Myometrial cell (primary cell): ENCODE results near the gene MEX3A. TPM values are rescaled to one million over a fixed set of nuclear protein-coding genes. Genes with fewer than 3 reads are reported as not detected.

Source experiments
- total RNA-seq: library from RNA; depleted of rRNA; stranded (reverse); fragments of >200 nt; gene quantifications from 2 replicates; pipeline ENCODE4 v1.2.3, GENCODE V29; 2015

MEX3A gene, protein sequence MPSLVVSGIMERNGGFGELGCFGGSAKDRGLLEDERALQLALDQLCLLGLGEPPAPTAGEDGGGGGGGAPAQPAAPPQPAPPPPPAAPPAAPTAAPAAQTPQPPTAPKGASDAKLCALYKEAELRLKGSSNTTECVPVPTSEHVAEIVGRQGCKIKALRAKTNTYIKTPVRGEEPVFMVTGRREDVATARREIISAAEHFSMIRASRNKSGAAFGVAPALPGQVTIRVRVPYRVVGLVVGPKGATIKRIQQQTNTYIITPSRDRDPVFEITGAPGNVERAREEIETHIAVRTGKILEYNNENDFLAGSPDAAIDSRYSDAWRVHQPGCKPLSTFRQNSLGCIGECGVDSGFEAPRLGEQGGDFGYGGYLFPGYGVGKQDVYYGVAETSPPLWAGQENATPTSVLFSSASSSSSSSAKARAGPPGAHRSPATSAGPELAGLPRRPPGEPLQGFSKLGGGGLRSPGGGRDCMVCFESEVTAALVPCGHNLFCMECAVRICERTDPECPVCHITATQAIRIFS
- total RNA-seq = 0.58 and 0.71 TPM in 2 replicates

DNA sequence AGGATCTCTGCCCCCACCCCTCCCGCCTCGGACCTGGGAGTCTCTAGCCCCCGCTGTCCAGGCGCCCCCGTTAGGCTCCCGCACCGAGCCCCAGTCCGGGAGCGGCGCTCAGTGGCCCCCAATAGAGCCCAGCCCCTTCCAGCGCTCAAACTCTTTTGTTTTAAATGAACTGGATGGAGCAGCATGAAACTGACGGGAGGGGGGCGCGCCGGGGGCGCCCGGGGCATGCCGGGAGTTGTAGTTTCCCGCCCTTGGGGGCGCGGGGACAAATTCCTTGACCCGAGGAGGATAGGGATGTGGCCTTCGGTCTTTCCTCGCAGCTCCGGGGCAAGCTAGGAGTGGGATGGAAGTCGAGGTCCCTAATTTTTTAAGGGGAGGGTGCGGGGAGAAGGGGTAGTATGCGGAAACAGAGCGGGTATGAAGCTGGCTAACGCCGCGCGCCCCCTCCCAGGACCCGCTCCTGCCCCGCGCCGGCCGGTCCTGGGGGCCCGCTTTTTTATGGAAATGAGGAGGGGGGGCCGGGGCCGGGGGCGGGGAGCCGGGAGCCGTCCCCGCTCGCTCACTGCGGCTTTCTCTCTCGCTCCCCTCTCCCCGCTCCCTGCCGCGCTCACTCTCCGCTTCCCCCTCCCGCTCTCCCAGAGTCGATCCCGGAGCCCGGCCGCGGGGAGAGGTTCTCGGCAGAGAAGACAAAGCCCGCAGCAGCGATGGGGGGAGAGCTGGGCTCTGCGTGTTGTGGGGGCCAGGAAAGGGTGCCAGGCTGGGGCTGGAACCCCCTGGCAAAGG lies at the start of gene MEX3A:
Gene MEX3A (minus strand): TSS at position 157 of the 783 bp plus-strand sequence. CDS start 467 bp downstream, outside the sequence.

DNA sequence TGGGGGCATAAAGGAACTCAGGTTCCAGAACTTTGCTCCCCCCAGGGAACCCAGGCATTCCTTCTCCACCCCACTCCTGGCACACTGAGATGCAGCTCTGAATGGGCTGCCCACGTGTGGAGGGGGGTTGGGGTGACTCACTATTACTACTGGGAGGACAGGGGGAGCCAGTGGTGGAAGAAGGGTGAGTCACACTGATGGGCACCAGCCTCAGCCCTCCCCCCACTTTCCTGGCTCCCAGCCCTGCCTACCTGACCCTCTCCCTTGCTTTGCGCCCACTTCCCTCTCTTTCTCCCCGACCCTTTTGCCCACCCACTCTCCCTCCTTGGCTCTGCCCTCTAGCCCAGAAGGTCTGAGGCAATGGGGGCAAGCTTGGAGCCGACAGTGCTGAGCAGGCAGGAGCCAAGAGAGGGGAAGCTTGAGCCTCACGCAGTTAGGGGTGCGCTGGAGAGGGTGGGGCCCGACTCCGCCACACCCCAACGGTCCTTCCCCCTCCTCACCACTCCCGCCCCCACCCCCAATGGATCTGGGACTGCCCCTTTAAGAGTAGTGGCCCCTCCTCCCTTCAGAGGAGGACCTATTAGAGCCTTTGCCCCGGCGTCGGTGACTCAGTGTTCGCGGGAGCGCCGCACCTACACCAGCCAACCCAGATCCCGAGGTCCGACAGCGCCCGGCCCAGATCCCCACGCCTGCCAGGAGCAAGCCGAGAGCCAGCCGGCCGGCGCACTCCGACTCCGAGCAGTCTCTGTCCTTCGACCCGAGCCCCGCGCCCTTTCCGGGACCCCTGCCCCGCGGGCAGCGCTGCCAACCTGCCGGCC lies 32.0 kb upstream of the MEX3A start, which contains the start of gene LMNA:
Gene LMNA (plus strand): TSS at position 611 of the 818 bp plus-strand sequence. CDS start 208 bp downstream, outside the sequence.

DNA sequence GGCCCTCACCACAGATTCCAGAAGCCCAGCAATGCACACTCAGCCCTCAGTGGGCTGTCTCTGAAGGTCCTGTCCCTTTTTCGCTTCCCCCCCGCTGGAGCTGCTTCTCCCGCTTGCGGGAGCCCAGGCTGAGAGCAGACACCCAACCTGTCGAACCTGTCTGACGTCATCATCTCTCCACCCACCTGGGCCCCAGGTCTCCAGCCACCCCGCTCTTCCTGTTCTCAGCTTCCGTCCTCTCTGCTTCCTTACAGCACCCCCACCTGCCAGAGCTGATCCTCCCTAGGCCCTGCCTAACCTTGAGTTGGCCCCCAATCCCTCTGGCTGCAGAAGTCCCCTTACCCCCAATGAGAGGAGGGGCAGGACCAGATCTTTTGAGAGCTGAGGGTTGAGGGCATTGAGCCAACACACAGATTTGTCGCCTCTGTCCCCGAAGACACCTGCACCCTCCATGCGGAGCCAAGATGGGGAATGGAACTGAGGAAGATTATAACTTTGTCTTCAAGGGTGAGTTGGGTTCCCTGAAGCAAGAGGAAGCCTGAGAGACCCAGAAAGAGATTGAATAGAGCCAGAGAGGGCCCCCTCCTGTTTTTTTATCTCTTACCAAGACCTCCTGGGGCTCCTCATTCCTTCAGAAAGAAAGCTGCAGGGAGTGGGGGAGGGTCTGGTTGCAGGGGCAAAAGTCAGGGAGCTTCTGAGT lies 21.2 kb downstream of the MEX3A start, which contains the start of gene RAB25:
Gene RAB25 (plus strand): TSS at position 224 of the 700 bp plus-strand sequence. CDS start 241 bp downstream, at position 465.

DNA sequence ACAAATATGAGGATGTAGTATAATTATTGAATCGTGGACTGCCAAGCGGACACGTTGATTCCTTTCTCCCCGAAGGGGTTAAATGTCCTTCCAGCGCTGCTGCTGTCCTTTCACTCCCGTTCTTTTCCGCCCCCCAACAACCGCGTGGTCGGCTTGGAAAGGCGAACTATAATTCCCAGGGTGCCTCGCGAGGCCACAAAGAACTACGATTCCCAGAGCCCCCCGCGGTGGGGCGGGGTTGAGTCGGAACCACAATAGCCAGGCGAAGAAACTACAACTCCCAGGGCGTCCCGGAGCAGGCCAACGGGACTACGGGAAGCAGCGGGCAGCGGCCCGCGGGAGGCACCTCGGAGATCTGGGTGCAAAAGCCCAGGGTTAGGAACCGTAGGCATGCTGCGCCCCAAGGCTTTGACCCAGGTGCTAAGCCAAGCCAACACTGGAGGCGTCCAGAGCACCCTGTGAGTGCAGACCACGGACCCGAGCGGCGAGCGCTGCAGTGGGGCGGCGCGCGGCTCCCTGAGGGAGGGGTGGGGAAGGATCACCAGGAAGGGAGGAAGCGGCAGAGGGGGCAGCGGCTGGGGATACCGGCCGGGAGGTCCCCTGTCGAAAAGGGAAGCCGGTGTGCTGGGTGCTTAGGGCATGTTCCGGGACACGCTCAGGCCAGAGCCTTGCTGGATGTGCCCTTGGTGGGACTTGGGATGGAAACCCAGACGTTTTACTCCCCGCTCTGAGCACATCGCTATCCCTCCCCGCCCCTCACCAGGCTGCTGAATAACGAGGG lies 27.6 kb downstream of the MEX3A start, which contains the start of gene LAMTOR2:
Gene LAMTOR2 (plus strand): TSS at position 283 of the 781 bp plus-strand sequence. CDS start 108 bp downstream, at position 391.

DNA sequence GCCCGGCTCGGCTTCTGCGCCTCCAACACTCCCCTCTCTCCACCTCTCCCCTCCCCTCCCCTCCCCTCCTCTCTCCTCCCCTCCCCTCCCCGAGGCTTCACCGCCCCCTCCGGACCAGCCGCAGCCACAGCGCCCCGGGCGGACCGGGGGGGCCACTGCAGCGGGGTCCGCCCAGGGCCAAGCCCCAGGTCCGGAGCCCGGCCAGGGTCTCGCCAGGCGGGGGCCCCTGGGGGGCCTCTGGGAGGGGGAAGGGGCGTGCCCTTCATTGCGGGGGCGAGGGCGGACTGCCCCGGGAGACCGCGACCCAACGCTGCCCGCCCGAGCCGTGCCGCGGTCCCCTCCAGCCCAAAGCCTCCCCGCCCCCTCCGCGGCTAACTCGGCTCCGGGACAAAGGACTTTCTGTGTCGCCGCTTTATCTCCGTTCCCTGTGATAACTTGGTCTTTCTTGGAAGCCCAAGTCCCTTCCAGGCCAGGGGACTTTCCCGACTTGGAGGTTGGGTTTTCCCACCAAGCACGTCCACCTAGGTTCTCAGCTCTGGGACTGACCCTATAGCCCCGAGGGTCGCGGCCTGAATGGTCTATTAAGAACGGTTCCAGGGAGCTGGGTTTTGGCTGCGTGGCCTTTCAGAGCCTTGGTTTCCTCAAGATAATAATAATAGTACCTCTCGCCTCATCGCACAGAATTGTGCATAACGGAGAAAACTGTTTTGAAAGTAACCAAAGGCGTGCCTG lies 28.3 kb downstream of the MEX3A start, which contains the start of gene UBQLN4:
Gene UBQLN4 (minus strand): TSS at position 31 of the 732 bp plus-strand sequence. CDS start 97 bp downstream, outside the sequence.

Other genes with a start within 250 kb of the MEX3A start
- 20.4 and 21.6 TPM in 2 replicates for gene GON4L, start 225.3 kb downstream of the MEX3A start, total RNA-seq
- gene SYT11, start 222.9 kb downstream of the MEX3A start, total RNA-seq = 17.0 and 19.3 TPM in 2 replicates
- gene RIT1, start 171.1 kb downstream of the MEX3A start, total RNA-seq = 17.9 and 20.8 TPM in 2 replicates
- 18.1 and 28.3 TPM in 2 replicates for gene KHDC4, start 148.1 kb downstream of the MEX3A start, total RNA-seq
- gene RXFP4, start 140.8 kb downstream of the MEX3A start, total RNA-seq = not detected in 2 replicates
- gene ARHGEF2, start 103.9 kb downstream of the MEX3A start, total RNA-seq = 104 and 114 TPM in 2 replicates
- gene SSR2, start 61.5 kb downstream of the MEX3A start, total RNA-seq = 633 and 985 TPM in 2 replicates
- 19.3 and 19.6 TPM in 2 replicates for gene UBQLN4, start 28.7 kb downstream of the MEX3A start, total RNA-seq
- 76.1 and 78.7 TPM in 2 replicates for gene LAMTOR2, start 27.7 kb downstream of the MEX3A start, total RNA-seq
- not detected in 2 replicates for gene RAB25, start 21.3 kb downstream of the MEX3A start, total RNA-seq
- 897 and 914 TPM in 2 replicates for gene LMNA, start 32.2 kb upstream of the MEX3A start, total RNA-seq
- under 0.01 and 0.35 TPM in 2 replicates for gene SEMA4A, start 71.1 kb upstream of the MEX3A start, total RNA-seq
- gene SLC25A44, start 111.6 kb upstream of the MEX3A start, total RNA-seq = 14.7 and 15.2 TPM in 2 replicates
- 83.6 and 94.0 TPM in 2 replicates for gene PMF1, start 130.5 kb upstream of the MEX3A start, total RNA-seq
- 3.7 TPM in 1 of 2 replicates, not detected in the other for gene BGLAP, start 159.7 kb upstream of the MEX3A start, total RNA-seq
- gene PAQR6, start 165.6 kb upstream of the MEX3A start, total RNA-seq = not detected in 2 replicates
- 53.3 and 54.4 TPM in 2 replicates for gene SMG5, start 200.4 kb upstream of the MEX3A start, total RNA-seq
- 1.2 and 1.4 TPM in 2 replicates for gene TMEM79, start 201.9 kb upstream of the MEX3A start, total RNA-seq
- gene GLMP, start 213.2 kb upstream of the MEX3A start, total RNA-seq = 102 and 133 TPM in 2 replicates
- not detected in 2 replicates for gene VHLL, start 216.8 kb upstream of the MEX3A start, total RNA-seq